Mammary epithelial cell (primary cell): ENCODE data around the gene MRC2.

Experiments
- CTCF ChIP-seq, 2 donors: IDR thresholded peaks in 1 of 2; conservative IDR thresholded peaks in 1 of 2; 2 replicates each; pipeline ENCODE4 v1.5.1; 2011 to 2012; ENCODE audit warnings: inconsistent platforms in 2 of 2, low read length in 2 of 2, mild to moderate bottlenecking in 2 of 2, control low read depth in 1 of 2, low read depth in 1 of 2; ENCODE audit not compliant: insufficient read depth in 1 of 2; ENCODE audit errors: extremely low read depth in 1 of 2
- EZH2 ChIP-seq: IDR thresholded peaks from 2 replicates; pipeline ENCODE4 v1.6.1; 2012; ENCODE audit warnings: low read length, inconsistent platforms, borderline replicate concordance

GRCh38 chr17:62692721-62693431 is 65.4 kb downstream of the MRC2 start:
- TF ChIP-seq CTCF (conservative IDR thresholded peaks at IDR 0.05 in 1 of 2, IDR thresholded peaks at IDR 0.05 in 1 of 2; ENCODE audit: extremely low read depth in 1 of 2, insufficient read depth in 1 of 2, low read depth in 1 of 2, low read length in 2 of 2) (peak; percentile 33 to 53), EZH2 (no peak)
